Stimulated activated CD8-positive, alpha-beta memory T cell treated with anti-CD3 and anti-CD28 coated beads, Interleukin-12 subunit alpha, Interleukin-12 subunit beta, amount 100 ng/mL, for 4 hours (primary cell): ENCODE results near the gene METTL16.

ENCODE experiments used
- DNase-seq: peaks from one replicate; pipeline ENCODE4 v3.0.0-alpha.2; 2020; ENCODE audit warnings: low read depth

The METTL16 gene

DNA sequence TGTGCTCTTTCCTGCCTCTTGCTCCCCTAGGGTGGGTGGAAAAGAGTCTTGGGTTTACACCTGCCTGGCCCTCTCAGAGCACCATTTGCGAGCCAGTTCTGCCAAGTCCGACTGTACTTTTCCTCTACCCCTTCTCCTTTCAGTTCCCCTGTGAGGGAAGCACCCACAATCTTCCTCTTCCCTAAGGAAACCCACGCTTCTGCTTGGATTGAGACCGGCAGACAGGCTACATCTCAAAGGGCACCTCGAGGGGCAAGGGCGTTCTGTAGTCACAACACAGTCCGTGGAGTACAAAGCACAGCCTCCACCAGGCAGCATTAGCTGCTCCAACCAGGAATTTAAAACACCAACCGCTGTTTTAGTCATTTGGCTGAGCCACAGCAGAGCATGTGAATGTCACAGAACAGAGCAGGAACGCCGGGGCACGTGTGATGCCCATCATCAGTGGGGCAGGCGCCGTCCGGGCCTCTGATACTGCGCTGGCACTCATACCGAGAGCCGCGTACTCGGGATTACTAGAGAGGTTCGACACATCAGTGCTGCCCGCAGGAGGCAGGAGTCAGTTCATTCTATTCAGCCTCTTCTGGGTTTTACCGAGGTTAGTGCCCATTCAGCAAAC lies 97.1 kb downstream of the METTL16 start:
- no peak for DNase-seq

DNA sequence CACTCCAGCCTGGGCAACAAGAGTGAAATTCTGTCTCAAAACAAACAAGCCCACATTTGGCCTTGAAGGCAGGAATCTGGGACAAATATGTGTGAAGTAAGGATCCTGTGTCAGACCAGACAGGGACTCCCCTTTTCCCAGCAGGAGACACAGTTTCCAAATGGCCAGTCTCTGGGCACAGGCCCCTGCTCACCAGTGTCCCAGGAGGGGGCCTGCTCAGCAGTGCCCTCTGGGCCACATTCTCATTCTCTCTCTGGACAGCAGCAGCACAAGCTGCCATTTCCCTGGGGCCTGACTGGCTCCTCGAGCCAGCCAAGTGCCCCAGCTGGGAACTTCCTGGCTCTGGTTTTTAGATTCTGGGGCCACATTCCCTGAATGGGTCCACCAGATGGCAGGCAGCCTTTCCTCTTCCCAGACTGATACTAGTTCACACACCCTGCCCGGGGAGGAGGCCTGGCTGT lies 99.1 kb downstream of the METTL16 start:
- DNase-seq: no peak

GRCh38 chr17:2410951-2411350 lies 100.7 kb downstream of the METTL16 start:
- no peak for DNase-seq

- no peak for DNase-seq
Measured at GRCh38 chr17:2406903-2407790, 104.5 kb downstream of the METTL16 start.

DNA sequence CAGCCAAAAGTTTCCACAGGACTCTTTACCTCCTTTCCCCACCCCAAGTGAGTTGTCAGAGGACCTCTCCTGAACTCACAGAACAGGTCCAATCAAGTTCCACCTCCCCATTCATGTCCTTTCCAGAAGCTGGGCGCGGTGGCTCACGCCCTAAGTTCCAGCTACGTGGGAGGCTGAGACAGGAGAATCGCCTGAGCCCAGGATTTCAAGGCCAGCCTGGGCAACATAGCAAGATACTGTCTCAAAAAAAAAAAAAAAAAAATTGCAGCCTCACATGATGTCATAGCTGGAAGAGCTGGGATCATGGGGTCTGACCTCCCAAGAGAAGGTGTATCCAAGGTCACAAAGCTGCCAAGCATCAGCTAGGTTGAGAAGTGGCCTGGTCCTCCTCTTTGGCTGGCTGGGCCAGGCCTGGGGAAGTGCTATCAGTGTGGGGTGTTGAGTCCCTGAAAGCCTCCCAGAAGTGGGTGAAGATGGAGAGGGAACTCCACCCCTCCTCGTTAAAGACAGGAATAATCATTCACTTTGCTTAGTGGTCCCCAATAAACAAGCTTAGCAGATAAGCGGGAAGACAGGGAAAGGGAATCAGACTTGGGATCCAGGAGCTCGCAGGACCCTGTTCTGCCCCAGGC lies 105.3 kb downstream of the METTL16 start:
- DNase-seq: no peak

DNA sequence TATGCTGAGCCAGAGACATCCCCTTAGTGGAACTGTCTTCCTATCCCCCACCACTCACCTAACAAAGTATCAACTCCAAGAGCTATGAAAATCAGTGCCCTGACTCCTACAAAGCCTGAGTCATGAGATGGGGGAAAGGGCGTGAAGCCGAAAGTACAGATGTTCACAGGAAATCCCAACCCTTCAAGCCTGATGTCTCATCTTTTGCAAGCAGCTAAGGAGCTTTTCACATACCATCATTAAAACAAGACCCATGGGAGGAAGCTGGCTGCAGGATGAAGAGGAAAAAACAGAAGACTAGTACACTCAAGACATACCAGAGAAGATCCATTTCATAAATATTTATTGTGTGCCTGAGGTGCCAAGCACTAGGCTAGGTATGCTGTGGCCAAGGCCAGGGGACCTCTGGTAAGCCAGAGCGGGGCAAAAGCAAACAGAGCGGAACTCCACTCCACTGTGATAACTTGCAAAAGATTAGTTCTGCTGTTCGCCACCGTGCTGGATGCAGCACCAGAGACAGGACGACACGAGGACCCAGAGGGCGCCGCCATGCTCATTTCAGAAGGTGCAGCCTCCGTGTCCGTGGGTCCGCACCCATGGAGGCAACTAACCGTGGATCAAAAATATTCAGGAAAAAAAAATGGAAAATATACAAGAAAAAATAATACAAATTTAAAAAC lies 106.3 kb downstream of the METTL16 start:
- DNase-seq: no peak

- no peak for DNase-seq
Measured at GRCh38 chr17:2403044-2403443, 108.6 kb downstream of the METTL16 start.

DNA sequence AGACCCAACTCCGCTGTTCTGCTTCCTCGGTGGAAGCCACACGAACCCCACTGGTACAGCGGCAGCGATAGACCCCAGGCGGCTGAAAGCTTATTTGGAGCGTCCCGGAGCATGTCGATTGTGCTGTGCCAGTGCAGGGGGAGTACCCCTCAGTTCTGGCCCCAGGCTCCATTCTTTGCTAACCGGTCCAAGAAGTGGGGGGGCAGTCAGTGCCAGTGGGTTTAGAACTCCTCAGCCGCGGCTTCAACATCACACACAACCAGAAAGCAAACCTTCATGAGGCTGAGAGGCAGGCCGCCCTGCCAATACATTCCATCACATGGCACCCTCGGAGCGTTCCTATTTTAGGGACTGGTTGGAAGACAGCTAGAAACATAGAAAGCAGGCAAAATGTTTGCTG lies 109.1 kb downstream of the METTL16 start:
- no peak for DNase-seq

DNA sequence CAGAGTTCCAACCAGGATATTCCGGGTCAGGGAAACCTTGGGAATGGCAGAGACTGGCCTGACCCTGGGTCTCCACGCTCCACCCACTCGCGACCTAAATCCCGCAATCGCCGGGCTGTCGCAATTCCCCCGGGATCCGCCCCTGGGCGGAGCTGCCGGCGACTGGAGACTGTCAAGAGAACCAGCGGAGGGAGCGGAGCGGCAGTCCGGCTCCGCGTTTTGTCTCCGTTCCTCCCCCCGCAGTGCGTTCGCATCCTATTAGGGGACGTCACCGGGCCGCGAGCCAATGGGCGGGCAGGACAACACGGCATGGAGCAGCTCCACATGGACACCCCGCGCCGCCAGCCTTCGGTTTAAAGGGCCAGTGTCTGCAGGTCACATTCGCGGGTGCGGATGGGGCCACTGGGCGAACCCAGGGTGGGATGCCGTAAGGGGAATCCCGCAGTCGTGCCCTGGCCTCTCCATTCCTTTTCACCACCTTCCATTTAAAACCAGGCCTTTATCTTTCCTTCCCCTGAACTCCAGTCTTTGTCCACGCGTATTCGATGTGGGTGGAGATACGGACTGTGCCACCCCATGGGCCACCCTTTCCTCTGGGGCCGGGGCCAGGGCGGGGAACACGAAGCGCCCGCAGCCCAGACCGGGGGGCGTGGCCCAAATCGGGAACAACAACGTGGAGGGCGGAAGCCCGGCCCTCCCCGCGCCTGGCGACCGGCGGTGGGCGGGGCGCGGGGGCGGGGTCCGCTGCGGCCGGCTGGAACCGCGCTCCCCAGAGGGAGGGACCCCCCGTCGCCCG lies 110.1 kb downstream of the METTL16 start:
- peak; percentile 99 for DNase-seq

GRCh38 chr17:2400877-2401425 lies 110.7 kb downstream of the METTL16 start, which contains the start of gene MNT:
Gene MNT (minus strand): TSS chr17:2401060. CDS start chr17:2400712, 348 bp downstream.
- peak; percentile 92 for DNase-seq

GRCh38 chr17:2400474-2400866 lies 111.2 kb downstream of the METTL16 start:
- peak; percentile 36 for DNase-seq

DNA sequence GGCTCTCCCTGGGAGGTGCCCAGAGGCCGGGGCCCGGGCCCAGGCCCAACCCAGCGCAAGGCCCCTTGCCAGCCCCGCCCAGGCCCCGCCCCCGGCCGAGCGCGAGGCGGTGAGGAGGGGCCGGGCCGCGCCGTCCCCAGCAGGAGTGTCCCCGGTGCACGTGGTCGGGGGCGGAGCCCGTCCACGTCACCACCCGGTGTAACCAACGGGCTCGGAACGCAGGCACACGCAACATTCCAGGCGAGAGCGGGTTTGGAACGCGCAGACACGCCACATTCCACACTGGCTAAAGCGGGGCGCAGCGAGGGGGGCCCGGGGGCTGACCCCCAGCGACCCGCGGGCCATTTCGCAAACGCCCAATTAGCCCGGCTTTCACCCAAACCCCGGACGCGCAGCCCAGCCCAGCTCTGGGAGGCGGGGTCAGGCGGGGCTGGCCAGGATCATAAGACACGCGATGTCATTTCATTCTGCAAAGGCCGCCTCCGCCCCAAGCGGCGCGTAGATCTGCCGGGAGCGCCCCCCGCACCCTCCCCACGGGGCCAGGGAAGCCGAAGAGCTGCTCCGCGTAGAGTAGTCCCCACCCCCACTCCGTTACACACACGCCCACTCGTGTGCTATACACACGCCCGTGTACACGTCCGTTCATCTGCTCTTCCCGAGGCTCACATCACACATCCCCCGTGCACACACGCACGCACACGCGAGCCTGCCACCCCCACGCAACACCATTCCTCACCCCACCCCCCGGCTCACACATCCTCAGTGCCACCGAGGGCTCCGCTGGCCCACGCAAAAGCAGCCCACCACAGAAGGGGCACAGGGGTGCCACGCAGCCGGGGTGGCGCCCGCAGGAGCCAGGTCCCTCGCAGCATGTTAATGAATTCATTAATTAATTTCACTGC lies 111.9 kb downstream of the METTL16 start:
- peak; percentile 89 for DNase-seq

DNA sequence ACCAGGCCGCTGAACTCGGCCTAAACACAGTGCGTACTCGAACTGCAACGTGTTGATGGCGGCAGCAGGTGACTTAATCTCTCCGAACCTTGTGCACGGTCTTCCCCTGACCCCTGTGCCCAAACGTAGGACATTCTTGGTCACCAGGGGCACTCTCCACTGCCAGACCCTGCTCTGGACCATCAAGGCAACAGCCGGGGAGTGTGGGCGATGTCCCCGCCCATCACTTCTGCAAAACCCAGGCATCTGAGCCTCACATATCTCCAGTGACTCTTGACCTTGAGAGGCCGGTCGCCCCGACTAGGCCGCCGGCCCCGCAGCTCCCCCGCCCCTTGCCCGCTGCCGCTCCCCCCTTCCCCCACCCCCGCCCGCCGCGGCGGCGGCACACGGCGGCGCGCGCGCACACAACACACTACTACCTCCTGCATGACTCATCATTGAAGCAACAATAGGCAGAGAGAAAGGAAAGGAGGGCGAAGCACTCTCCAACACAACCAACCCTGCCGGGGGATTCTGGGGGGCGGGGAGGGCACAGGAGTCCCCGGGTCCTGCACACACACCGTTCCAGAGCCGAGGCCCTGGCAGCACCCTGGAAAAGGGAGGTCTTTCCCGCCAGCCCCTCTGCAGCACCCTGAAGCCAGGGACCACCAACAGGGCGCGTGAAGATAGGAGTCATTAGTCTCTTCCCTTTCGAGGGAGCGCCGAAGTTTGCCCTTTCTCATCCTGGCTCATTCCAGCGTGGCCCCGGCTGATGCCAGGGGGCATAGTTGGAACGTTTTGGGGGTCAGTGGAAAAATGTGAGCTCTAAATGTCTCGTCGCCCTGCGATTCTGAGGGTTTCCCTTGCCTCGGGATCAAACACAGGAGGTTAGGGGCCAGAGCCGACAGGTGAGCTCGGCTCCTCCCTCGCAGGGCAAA lies 112.8 kb downstream of the METTL16 start:
- peak; percentile 51 for DNase-seq

DNA sequence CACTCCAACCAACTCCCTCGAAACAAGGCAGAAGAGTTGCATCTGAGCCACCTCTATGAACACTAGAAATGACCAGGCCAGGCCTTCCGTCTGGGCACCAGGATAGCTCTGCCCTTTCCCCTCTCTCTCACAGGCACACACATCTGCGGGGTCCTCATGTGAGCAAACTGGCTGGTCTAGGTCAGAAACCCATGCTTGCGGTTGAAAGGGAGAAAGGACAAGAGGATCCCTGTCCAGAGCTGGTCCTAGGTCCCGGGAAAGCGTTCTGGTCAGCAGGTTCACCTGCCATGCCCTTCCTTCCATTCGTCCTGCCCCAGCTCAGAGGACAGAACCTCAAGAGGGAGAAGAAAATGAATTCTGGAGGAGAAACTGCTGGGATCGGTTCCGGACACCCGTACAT lies 113.5 kb downstream of the METTL16 start:
- DNase-seq: no peak

DNA sequence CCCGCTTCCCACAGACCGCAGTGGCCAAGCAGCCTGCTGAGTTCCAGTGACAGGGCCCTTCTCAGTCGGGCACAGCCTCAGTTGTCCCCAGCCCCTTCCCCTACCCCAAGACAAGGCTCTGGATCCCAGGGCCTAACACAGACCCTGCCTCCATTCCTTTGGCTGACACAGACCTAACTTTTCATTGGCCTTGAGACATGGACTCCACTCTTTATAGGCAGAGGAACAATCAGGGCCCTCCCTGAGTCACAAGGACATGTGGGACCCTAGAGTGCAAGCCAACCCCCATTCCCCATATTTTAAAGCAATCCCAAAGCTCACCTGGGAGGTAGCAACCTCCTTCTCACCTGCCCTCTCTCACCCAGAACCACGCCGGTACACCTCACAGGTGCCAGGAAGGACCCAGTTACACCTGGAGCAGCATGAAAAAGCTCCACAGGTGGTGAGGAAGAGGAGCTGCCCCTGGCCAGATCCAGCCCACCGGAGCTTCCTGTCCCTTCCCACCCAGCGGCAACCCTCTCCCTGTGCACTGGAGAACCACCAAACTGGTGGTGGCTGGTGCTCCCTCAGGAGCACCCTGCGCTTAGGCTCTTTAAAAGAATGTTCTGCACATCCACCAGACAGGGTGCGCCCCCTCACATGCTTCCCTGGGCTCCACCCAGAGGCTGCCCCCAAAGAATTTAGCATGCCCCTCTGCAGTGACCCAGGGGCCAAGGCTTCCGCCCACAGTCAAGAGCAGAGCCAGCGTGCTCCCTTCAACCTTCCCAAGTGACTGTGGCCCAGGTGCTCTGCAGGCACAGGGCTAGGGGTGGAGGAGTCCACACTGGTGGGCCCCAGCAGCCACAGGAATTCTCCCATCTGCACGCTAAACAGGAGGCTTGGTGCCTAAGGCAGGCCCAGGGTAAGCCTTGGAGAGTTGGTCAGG lies 114.2 kb downstream of the METTL16 start:
- no peak for DNase-seq

DNA sequence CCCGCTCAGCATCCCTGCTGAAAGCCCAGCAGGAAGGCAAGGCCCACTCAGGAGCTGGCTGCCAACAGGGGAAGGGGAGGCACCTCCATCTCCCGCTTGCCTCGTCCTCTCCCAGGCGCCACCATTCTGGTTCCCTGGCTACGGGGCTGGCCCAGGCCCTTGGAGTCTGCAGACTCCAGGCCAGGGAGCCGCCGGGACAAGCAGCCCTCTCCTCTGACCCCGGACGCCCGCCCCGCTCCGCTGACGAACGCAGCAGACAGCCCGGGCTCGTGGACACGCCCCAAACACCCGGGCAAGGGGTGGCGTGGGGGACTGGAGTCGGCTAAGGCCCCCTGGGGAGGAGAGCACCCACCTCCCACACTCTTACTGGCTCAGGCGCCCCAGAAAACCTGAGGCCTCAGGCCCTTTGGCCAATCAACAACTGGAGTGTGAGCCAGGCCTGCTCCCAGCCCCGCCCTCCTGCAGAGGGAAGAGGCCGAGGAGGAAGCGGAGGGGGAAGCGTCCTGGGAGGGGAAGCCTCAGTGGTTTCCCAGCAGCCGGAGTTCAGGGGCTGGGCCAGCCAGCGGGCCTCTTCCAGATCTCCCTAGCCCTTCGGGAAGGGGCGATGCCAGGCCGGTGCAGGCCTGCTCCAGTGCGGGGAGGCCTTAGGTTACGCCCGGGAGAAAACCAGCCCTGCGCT lies 115.0 kb downstream of the METTL16 start:
- DNase-seq: no peak

DNA sequence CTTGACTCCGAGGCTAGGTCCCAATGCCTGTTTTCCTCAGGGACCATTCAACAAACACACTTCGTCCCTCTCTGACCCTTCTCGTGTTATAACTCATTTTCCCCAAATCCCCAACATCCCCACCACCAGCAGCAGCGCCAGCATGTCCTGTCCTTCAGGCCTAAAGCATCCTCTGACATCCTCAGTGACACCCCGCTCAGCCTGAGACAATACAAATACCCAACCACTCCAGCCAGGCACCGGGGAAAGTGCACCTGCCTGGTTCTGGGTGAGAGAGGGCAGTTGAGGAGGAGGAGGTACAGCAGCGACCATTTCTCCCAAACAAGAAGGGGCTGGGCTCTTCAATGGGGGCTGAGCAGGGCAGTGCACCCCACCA lies 115.5 kb downstream of the METTL16 start:
- no peak for DNase-seq
